ENCODE measurements around the gene TTC3. TPM values are rescaled to one million over a fixed set of nuclear protein-coding genes. Genes with fewer than 3 reads are reported as not detected.

Gene TTC3
- total and polyA plus RNA-seq, 10 of the 15 experiments (the other 5 are each of a cell fraction or from before 2014, with no cell fraction given), result 23.1 to 94.9 (median 72.7) TPM

DNA sequence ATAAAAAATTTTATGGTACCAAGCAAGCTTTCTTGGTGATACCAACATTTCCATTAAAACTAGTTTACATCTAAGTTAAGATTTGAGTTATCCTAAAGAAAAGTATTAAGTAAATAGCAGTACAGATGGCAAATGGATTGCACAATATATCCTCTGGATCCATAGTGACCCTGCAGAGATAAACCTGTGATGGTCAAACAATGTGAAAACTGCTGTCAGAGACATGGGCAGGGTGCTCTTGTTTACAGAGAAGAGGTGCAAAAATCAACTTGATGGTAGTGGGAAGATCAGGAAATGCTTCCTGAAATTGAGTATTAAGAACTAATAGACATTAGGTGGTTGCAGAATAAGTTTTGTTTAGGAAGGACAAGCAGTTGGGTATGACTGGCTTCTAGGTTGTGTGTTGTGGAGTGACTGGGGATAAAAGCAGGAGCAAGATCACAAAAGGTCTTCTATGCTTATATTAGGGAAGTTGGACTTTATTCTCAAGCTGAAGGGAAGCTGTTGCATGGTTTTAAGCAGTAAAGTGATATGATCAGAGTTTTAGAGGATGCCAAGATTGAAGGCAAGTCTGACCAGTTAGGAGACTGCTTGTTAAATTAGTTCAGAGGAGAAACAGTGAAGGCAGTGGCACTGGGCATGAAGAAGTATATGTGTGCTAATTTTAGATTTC, 9.9 kb downstream of the TTC3 start:
- SMC1A ChIA-PET (ENCODE audit: uncharacterized antibody, unreplicated experiment), result interaction anchor here (0.8 to 1.1 kb wide), 2 partner anchors 9 to 14 kb away, joined by 3 to 6 read pairs; no protein-coding TSS in a partner anchor
- DNase-seq (ENCODE audit: low read depth, low spot score) (no peak), FAIRE-seq (no peak), ATAC-seq (no peak)
- H3K4me1 ChIP-seq (ENCODE audit: control insufficient read depth, insufficient read depth, low read length), result no peaks in the 10 kb centered on the region
- H3K36me3 ChIP-seq (ENCODE audit: control insufficient read depth in 2 of 2, insufficient read depth in 2 of 2, low read length in 1 of 2), result no peaks in the 10 kb centered on the region
- H2AFZ ChIP-seq (ENCODE audit: control insufficient read depth, low read depth, low read length), result no peak overlapping the region
- no peak overlapping the region for H3K9ac ChIP-seq (ENCODE audit: control insufficient read depth, insufficient read depth, low read length)
- no peaks in the 10 kb centered on the region for H3K27me3 ChIP-seq (replicated peaks in 1 of 2; ENCODE audit: control insufficient read depth in 2 of 2, insufficient read depth in 2 of 2, low read length in 1 of 2)
- no peak for TF ChIP-seq BCLAF1 (IDR thresholded peaks at IDR 0.05)
- in situ Hi-C loops (cut with MboI), result no loop called here
- H3K79me2 ChIP-seq (ENCODE audit: control insufficient read depth, insufficient read depth, low read length), result peaks cover 41% of the 10 kb centered on the region
- no peak overlapping the region for H3K27ac ChIP-seq (ENCODE audit: control insufficient read depth, insufficient read depth)
- CTCF ChIA-PET, result interaction anchor here (1.0 to 1.2 kb wide), 2 partner anchors 106 to 118 kb away, joined by 3 to 7 read pairs; no protein-coding TSS in a partner anchor
- H3K4me3 ChIP-seq, result no peak overlapping the region
- intact Hi-C loops (cut with micrococcal nuclease; ENCODE audit: unreplicated experiment), result no loop called here
- RAD21 ChIA-PET (ENCODE audit: unreplicated experiment), result no interaction called here
- no peak overlapping the region for H3K4me2 ChIP-seq (ENCODE audit: control insufficient read depth, insufficient read depth)
- POLR2A ChIA-PET, result interaction anchor here (0.5 to 1.7 kb wide), 2 partner anchors 9 to 111 kb away, joined by 3 read pairs; no protein-coding TSS in a partner anchor
- H3K9me3 ChIP-seq (replicated peaks; ENCODE audit: control insufficient read depth, insufficient read depth, low read length), result no peaks in the 10 kb centered on the region
- no TSS peak for BruUV-seq (replicated peaks)
- H4K20me1 ChIP-seq (ENCODE audit: control insufficient read depth, insufficient read depth), result peaks cover 2% of the 10 kb centered on the region; the same call in 1 of the 2 replicates

DNA sequence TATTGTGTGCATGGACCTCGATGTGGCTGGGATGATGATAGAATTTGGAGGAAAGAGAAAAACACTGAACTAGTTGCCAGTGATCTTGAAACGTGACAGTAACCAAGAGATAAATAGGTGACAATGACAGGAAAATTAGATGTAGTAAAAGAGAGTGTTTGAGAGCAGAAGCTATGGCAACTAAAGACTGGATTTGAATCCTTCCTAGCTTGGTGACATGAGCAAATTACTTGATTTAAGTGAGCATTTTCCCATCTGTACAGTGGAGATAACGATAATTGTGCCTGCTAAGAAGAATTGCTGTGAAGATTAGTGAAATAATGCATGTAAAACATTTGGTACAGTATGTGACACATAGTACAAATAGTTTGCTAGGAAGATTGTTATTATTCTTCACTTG, 12.7 kb downstream of the TTC3 start:
- TF ChIP-seq EZH2 (IDR thresholded peaks at IDR 0.05; ENCODE audit: borderline replicate concordance, control insufficient read depth, low read depth, low read length), result no peak
- H2AFZ ChIP-seq (ENCODE audit: control insufficient read depth, low read depth, low read length), result no peak overlapping the region
- DNase-seq (ENCODE audit: low read depth, low spot score) (no peak), ATAC-seq (no peak), FAIRE-seq (no peak)
- ChIA-PET CTCF (no interaction called here), POLR2A (interaction anchor here (0.5 kb wide), 1 partner anchor 86 kb away, joined by 3 read pairs; no protein-coding TSS in a partner anchor), SMC1A (ENCODE audit: uncharacterized antibody, unreplicated experiment) (interaction anchor here (1.0 kb wide), 1 partner anchor 14 kb away, joined by 3 read pairs; no protein-coding TSS in a partner anchor), RAD21 (ENCODE audit: unreplicated experiment) (no interaction called here)
- H3K27me3 ChIP-seq (replicated peaks in 1 of 2; ENCODE audit: control insufficient read depth in 2 of 2, insufficient read depth in 2 of 2, low read length in 1 of 2), result no peaks in the 10 kb centered on the region
- H3K79me2 ChIP-seq (ENCODE audit: control insufficient read depth, insufficient read depth, low read length), result peaks cover 18% of the 10 kb centered on the region
- intact Hi-C loops (cut with micrococcal nuclease; ENCODE audit: unreplicated experiment), result no loop called here
- no peaks in the 10 kb centered on the region for H3K4me1 ChIP-seq (ENCODE audit: control insufficient read depth, insufficient read depth, low read length)
- no peaks in the 10 kb centered on the region for H3K9me3 ChIP-seq (replicated peaks; ENCODE audit: control insufficient read depth, insufficient read depth, low read length)
- no peak overlapping the region for H3K4me2 ChIP-seq (ENCODE audit: control insufficient read depth, insufficient read depth)
- WGBS (ENCODE audit: insufficient coverage, insufficient replicate concordance, low lambda C conversion rate, missing lambda C conversion rate), result 98% methylated on average over 3 of the region's 3 CpGs
- no peak overlapping the region for H3K27ac ChIP-seq (ENCODE audit: control insufficient read depth, insufficient read depth)
- H3K36me3 ChIP-seq (ENCODE audit: control insufficient read depth in 2 of 2, insufficient read depth in 2 of 2, low read length in 1 of 2), result no peaks in the 10 kb centered on the region; a peak in 1 of 4 replicates
- H3K9ac ChIP-seq (ENCODE audit: control insufficient read depth, insufficient read depth, low read length), result no peak overlapping the region
- peaks cover 2% of the 10 kb centered on the region; the same call in 1 of the 2 replicates for H4K20me1 ChIP-seq (ENCODE audit: control insufficient read depth, insufficient read depth)
- H3K4me3 ChIP-seq, result no peak overlapping the region
- BruUV-seq (replicated peaks), result no TSS peak
- in situ Hi-C loops (cut with MboI), result no loop called here

Data from GM12878 (cell line).